Effector CD4-positive, alpha-beta T cell (primary cell): Measurements from ENCODE around the gene LRRN3.

Experiments used
- DNase-seq: peaks from one replicate; pipeline ENCODE4 v3.0.0-alpha.2; 2020

LRRN3 gene

DNA sequence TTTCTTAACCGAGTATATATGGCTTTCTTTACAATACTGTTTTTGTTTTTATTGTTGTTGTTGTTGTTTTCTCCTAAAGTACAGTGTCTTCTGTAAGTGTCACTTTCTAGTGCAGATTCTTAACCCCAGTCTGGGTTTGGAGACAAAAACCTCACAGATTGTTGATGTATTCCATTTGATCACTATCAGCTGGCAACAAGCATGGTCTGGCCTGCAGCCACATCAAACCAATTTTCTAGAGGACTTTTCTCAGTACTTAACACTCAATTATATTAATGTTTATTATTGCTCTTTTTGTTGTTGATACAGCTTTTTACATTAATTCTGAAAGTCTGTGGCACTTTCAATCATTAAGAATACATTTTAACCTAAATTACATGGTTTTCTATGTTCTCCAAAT, 17.1 kb downstream of the LRRN3 start:
- no peak for DNase-seq

DNA sequence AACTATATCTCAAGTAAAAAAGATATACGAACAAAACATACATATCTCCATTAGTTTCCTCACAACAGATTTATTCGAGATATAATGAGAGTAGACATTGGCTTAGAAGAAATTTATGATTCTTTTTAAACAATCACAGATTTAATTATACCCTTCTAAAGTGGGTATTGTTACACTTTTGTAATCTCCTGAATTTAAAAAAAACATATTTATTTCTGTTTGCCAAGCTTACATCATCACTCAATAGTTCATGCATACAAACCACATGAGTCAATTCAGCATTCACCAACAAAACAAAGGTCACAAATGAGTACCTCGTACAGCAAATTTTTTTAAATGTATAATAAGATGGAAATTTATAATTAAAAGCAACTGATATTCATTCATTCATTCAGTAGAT, 17.6 kb downstream of the LRRN3 start:
- DNase-seq = no peak

GRCh38 chr7:111112439-111112838, 21.5 kb downstream of the LRRN3 start:
- no peak for DNase-seq

DNA sequence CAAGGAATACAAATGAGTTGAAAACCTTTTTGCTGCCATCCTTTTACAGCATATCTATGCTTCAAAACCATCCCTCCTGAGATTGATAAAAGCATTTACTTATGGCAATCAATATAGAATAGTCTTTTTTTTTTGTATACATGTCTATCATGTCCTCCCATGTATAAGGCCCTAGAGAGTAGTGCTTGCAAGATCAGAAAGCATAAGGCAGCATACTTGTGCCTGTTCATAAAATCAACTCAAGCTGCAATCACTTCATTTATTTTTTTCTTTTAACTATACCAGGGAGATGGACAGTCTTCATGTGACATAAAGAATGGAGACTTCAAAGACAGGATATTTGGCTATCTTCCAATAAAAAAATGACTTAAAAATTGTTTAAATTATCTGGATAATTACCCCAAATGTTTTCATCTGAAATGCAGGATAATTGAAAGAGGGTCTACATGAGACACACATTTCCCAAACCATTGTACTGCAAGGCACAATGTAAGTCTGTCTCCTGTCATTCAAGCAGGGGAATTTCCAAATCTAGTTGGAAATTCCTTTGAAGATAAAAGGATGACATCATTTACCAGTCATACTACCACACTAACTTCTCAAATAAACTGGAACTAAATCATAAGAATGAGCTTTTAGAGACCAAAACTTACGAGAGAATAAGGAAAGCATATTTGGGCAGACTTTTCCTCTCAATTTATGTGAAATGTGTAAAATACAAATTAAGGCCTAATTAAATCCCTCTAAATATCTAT, 22.5 kb downstream of the LRRN3 start:
- DNase-seq = no peak

- no peak for DNase-seq
Observed at GRCh38 chr7:111115966-111116365, 25.0 kb downstream of the LRRN3 start.

GRCh38 chr7:111126987-111127386, 36.1 kb downstream of the LRRN3 start:
- DNase-seq = no peak

- DNase-seq = no peak
Observed at GRCh38 chr7:111129435-111129834, 38.5 kb downstream of the LRRN3 start.

DNA sequence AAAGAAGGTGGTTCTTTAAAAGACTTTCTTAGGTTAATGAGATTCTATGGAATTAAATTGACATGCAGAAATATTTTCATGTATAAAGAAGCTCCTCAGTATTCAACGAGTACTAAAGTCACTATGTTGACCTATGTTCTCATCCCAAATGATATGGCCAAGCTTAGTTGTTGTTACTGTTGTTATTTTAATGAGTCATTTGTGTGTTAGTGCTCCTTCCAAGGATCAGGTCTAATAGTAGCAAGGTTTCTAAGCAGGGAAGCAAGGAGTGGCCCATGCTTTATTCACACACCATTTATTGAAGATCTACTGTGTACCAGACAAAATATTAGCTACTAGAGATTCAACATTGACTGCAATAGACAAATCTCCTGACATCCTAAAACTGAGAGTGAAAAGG, 41.9 kb downstream of the LRRN3 start:
- no peak for DNase-seq

- DNase-seq = peak; percentile 2
Observed at GRCh38 chr7:111137296-111138192, 46.6 kb downstream of the LRRN3 start.

GRCh38 chr7:111138193-111138569, 47.3 kb downstream of the LRRN3 start:
- peak; percentile 13 for DNase-seq

GRCh38 chr7:111138586-111138985, 47.7 kb downstream of the LRRN3 start:
- DNase-seq = no peak

- no peak for DNase-seq
Observed at GRCh38 chr7:111140091-111140865, 49.4 kb downstream of the LRRN3 start.

- DNase-seq = no peak
Observed at GRCh38 chr7:111145472-111145871, 54.5 kb downstream of the LRRN3 start.

DNA sequence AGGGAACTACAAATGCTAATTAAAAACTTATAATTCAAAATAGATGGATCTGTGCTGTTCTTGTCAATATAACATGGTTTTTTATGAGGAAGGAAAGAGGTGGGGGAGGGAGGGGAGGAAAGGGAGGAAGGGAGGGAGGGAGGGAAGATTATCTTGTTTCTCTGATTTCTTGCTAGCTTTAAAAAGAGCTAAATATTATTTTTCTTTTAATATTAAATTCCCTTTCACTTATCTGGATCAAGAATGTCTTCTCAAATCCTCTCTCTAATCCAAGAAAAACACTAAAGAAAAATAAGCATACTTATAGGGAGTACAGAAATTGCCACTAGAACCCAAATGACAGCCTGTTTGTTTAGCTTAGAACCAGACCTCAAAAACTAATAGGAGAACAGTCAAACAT, 55.2 kb downstream of the LRRN3 start:
- no peak for DNase-seq

DNA sequence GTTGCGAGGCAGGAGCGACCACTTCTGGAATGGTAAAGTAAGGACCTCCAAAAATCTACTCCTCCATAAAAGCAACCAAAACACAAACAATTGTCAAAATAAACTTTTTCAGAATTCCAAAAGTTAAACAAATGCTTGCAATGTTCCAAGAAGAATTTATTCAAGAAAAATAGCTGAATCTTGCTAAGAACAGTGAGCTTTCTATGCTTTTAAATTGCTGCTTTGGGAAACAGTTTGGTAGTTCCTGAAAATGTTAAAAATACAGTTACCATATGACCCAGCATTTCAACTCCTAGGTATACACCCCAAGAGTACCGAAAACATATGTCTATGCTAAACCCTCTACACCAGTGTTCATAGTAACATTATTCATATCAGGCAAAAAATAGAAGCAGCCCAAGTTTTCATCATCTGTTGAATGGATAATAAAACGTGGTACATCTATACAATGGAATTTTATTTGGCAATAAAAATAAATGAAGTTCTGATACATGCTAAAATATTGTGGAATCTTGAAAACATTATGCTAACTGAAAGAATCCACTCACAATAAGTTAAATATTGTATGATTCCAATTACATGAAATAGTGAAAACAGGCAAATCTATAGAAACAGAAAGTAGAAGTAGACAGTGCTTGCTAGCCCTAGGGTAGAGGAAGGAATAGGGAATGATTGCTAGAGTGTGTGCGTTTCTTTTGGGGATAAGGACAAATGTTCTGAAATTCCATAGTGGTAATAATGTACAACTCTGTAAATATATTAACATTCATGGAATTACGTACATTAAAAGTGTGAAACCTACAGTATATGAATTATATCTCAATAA, 57.0 kb downstream of the LRRN3 start:
- DNase-seq = no peak

GRCh38 chr7:111150709-111151108, 59.8 kb downstream of the LRRN3 start:
- no peak for DNase-seq

GRCh38 chr7:111159426-111159825, 68.5 kb downstream of the LRRN3 start:
- no peak for DNase-seq

DNA sequence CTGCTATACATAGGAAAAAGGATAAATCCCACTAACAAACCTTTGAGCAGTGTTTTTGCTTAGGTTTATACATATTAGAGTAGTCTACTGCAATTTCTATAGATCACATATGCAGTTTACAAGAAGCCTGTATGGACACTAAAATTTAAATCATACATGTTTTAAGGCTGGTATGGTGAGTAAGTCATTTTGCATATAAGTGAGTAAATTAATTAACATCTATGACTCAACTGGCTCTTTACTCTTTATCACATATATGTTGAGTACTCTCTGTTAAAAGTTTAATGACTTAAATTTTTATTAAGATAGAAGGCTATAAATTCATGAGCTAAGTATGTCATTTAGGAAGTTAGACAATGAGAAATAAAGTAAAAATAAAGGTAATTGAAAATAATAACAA, 69.4 kb downstream of the LRRN3 start:
- no peak for DNase-seq

DNA sequence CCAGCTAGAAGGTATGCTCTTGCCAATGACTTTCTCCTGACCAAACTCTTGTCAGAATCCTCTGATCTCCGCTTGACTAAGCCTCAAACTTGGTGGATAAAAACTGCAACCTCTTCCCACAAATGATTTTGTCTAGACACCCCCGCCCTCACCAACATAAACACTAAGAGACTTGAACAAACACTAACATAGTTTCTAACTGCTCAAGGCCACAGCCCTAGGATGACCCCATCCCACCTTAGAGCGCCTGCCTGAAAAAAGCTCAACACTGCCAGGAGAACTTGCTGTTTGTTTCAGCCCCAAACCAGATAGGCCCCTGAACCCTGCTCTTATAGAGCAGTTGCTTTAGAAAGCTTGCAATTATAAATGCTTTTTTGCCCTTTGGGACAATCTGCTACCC, 71.8 kb downstream of the LRRN3 start:
- no peak for DNase-seq

DNA sequence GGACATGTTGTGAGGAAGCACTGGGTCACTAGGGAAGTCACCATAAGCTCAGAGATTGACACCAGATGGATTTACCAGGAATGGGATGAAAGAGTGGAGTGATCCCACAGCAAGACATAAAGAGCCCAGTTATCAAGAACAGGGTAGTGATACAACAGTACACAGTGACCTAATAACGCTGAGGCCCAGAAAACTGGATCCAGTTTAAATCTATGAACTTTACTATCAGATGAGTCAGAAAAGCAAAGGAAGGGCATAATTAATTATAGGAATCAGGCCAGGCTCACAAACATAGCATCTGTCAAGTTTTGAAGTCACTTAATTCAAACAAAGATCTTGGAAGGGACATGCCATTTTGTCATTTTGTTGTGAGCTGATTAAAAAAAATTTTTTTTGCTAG, 73.5 kb downstream of the LRRN3 start:
- DNase-seq = no peak

GRCh38 chr7:111168182-111168581, 77.3 kb downstream of the LRRN3 start:
- DNase-seq = no peak

- no peak for DNase-seq
Observed at GRCh38 chr7:111172564-111173257, 81.8 kb downstream of the LRRN3 start.
